GM21825 (cell line): Measurements from ENCODE around the gene AVEN.

ENCODE experiments used
- ATAC-seq: cut with Tn5 transposase; IDR thresholded peaks from one replicate; pipeline ENCODE4 v1.9.1; 2021; ENCODE audit warnings: mild to moderate bottlenecking, moderate library complexity; ENCODE audit not compliant: unreplicated experiment

The AVEN gene

DNA sequence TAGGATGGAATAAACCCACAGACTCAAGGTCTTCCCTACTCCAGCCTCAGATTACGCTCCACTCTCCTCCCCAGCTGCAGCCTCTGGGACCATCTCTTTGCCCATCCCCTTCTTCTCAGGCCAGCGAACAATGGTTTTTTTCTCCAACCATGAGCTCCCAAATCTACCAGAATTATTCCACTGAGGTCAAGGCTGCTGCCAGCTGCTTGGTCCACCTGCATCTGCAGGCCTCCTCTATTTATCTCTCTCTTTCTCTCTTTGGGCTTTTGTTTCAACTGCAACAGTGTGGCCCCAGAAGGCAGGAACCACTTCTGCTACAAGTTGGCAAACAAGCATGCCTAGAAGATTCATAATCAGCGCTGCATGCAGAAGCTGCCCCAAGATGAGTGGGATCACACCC is 51.6 kb downstream of the AVEN start:
- no peak for ATAC-seq

DNA sequence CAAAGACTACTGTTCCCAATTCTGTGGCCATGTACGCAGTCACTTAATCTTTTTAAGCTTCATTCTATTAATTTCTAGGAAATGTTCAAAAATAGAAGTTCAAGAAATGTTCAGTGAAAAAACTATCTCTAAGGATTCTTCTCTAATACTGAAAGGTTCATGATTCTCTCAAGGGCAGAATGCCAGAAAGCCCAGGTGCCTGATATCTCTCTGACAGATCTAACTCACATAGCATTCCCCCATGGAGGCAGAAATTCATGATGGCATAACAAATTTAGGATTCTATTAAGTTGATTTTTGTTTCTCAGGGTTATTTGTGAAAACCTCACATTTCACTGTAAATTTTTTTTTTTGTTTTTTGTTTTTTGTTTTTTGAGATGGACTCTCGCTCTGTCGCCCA is 53.3 kb downstream of the AVEN start:
- ATAC-seq = no peak

DNA sequence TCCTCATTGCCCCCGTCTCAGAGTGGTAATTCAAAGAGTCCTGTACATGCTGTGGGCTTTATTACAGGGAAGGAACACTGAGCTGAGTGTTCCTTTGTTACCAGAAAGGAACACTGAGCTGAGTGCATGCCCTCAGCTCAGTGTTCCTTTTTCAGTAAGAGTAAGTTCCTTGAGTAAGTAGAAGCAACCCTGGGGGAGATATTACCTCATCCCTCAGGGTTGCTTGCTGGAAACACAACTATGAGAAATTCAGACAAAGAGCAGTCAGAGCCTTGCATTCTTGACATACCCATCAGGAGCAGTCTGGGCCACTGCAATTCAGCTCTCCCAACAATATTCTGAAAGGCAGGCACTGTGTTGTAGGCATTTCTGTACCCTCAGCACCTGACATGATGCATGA is 53.7 kb downstream of the AVEN start:
- ATAC-seq = no peak

DNA sequence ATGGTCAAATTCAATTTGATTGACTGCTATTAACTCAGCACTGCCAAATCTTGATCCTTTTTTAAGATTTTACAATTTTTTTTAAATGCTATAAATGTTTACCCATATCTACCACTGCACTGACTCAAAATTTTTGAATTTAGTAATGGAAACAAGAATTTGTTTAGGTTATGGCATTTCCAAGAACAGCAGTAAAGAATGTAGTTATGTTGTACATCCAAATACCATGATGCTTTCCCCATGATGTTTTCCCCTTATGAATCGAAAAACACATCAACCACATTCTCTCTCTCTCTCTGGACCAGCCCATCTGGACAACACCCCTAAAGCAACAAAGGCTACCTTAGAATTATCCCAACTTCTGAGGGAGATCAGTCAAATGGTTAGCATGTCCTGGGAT is 56.5 kb downstream of the AVEN start:
- ATAC-seq = no peak

DNA sequence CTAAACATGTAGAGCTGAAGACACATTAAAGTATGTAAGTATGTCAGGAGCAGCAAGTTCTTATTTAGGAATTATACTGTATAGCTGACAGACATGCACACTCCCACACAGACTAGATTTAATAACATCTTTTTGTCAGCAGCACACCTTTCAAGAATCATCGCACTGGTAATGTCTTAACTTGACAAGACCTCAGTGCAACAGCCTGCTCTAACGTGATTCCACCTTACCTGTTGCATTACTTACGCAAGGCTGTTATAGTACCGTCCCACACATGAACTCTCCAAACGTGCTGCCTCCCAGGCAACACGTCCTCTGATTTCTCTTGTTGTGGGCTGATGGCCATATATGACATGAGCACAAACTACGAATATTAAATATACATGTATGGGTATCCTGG is 58.8 kb downstream of the AVEN start:
- ATAC-seq = no peak

DNA sequence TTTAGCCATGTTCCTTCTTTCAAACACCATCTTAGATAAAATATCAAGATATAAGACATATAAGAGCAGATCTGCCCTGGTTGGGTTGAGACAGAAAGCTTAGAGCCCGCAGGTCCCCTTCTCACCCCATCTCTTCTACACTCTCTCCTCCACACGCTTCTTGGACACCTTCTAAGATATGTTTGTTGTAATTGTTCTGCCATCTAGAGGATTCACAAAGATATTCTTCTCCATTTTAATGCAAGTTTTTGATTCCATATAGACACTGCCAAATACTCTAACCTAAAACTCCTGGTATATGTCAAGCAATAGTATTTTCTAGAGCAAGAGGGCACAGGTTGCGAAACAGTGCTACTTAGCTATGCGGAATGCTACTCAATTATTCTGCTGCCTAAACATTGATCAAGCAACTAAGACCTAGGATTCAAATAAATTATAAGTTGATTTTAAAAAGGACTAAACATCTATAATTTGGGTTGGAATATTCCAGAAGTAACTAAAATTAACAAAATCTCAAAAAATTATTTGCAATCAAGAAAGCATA is 63.9 kb downstream of the AVEN start:
- no peak for ATAC-seq

DNA sequence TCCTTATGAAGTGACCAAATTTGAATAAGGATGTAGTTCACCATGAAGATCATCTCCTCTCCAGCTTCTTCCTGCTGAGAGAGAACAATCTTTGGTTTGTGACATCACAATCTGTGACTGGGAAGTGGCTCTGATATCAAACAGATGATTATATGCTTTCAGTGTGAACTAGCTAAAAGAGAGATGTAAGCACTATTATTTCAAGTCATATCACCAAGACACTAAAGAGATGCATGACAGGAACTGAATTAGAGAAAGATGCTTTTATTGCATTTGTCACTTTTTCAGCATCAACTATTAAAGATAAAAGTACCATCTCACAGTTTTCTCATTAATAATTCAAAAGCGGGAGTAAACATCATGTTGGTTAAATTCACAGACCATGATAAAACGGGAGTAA is 67.2 kb downstream of the AVEN start:
- no peak for ATAC-seq

DNA sequence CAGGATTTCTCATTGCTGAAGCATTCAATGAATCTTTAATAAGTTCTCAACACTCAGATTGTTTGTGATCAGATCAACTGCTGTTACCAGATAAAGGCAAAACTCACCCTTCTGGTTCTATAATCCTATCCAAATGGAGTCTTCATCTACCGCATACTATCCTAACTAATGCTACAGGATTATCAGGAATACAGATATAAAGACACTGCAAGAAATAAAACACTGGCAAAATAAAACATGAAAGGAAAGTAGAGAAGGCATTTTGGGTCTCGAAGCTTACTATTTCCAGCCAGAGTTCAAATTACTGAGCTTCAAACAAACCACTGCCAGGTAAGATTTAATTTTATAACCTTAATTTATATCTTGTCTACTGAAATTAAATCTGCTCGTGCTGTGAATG is 70.2 kb downstream of the AVEN start:
- no peak for ATAC-seq

DNA sequence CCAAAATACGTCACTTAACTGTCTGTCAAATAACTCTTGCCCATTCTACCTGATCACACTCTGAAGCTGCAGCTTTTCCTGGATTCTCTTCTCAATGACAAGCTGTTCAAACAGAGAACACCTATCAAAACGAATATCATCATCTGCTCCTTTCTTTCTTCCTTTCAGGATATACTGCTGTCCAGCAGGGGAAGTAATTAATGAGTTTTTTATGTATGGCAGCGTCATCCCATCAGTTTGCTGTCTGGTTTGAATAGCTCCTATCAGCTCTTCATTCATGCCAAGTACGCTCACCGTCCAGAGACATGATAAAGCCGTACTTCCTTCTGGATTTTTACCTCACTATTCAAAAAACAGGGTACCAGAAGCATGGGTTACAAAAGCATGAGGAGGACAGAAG is 70.8 kb downstream of the AVEN start, which contains the start of gene CHRM5:
Gene CHRM5, plus strand, starts transcription at position 274 of the 400 bp plus-strand sequence. CDS start 94,221 bp downstream, outside the sequence.
- no peak for ATAC-seq

DNA sequence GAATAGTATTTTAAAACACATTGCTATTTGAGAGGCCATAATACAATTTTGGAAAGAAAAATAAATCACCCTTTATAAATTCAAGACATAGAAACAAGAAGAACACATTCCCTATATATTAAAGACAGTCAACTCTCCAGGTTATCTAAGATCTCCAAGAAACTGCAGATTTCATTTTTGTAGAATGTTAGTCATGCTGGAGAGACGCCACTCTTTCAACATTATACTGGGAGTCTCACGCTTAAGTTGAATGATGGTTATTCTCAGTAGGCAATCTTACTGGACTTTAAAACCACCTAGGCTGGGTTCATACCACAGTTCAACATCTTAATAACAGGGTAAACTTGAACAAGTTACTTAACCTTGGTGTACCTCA is 74.4 kb downstream of the AVEN start:
- no peak for ATAC-seq

DNA sequence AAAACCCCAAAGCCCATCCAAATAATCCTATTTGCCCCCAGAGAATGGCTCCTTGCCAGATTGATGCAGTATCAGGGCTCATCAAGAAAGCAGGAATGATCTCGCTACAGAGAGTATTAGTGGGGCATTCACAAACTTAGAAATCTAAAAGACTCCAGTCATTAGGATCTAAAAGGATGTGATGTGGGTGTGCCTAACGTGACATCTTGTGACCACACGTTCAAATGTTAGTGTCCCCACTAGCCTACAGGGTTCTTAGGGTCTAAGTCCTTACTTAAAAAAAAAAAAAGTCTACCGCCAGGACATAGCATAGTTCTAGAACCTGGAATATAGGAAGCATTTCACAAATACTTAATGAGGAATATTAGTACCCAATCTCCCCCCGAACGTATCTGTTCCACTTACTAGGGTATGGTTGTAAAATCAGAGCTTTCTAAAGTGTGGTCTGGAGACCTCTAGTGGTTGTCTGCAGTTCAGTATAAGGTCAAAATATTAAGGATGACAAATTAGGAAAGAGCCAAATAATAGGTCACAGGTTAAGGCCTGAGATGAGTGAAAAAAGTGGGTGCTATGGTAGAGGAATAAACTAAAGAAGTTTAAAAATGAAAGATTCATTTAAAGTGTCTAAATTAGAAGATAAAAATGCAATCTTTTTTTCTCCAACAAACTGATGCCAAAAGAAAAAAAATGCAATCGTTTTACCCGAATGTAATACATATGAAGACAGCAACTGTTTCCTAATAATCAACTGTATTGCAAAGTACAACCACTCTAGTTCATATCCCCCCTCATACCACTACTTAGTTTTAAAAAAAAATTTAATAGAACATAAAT is 75.0 kb downstream of the AVEN start:
- no peak for ATAC-seq

DNA sequence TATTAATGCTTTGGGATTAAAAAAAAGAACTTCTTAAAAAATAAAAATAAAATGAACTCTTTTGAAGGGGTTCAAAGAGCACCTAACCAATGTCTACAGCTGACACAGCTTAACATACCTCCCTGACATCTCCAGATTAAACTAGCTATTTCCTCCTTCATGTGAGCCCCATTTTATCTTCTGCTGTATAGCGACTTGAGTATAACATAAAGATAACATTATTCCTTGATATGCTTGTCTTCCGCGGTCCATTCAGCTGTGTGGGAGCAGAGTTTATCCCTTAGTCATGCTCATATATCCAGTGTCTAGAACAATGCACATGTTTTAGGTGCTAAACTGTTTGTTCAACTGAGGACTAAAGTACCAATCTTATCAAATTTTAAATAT is 78.5 kb downstream of the AVEN start:
- ATAC-seq = no peak

DNA sequence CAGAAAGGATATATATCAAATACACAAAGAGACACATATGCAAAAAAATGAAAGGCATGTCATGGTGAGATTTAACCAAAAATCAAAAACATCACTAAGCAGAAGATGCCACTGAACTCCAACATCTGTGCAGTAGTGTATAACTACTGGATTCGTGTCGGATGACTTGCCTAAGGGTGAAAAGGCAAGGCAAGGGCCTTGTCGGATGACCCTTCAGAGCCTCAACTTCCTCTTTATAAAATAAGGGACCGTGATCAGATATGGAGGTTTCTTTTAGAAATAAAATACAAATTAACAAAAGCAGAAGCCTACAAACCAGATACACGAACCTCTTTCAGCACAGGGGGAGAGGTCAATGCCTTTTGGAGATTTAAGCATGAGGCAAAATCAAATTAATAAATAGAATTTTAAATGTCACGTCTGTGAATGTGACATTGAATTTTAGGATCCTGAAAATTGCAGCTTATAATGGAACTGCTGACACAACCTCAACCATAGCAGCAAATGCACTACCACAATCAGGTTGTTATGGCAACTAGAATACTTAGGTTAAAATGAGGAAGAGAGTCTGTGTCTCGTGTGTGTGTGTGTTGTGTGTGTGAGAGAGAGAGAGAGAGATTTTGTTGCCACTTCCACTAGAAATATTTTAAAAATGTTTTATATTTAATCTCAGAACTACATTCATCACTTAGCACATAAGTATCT is 79.0 kb downstream of the AVEN start:
- no peak for ATAC-seq

DNA sequence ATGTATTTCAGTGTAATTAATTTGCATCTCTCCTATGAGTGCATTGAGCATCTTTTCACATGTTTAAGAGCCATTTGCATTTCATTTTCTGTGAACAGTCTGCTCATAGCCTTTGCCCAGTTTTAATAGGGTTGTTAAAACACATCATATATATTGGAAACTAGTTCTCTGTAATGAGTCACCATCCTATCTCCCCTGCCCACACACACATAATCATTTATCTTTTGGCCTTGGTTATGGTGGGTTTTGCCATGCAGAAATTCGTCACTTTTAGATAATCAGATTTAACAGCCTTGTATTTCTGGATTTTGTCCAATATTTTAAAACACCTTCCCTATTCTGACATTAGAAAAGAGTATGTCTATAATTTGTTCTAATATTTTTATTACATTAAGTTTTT is 82.6 kb downstream of the AVEN start:
- ATAC-seq = no peak

DNA sequence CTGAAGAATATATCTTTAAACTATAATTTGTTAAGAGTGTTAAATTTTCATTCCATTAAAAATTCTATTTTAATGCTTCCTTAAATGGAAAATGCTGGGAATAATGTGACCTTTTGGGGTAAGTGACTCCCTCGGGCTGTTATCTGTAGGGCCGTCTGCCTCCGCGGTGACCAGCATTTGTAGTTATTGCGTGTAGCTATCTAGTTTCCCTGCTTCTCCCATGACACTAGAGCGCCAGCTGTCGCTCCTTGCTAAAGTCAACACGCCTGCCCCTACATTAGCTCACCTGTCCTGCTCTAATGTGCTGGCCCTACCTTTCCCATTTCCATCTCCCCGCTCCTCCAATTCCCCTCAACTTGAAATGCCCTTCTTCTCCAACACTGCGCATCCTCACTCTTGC is 83.1 kb downstream of the AVEN start:
- ATAC-seq = no peak

DNA sequence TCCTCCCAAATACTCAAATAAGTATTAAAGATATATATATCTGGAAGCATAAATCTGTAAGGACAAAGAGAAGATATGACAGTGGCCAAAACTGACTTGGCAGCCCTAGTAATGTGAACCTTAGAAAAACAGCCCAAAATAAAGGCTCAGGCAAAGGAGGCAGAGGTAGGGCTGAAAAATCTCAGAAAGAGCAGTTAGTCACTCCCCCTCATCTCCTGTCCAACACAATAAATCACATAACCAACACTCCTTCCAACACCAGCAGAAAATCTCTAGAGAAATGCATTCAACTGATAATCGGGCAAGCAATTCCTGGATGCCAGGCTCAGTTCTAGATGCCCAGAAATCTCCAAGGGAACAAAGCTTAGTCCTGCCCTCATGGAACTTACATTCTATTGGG is 92.9 kb downstream of the AVEN start:
- ATAC-seq = no peak

DNA sequence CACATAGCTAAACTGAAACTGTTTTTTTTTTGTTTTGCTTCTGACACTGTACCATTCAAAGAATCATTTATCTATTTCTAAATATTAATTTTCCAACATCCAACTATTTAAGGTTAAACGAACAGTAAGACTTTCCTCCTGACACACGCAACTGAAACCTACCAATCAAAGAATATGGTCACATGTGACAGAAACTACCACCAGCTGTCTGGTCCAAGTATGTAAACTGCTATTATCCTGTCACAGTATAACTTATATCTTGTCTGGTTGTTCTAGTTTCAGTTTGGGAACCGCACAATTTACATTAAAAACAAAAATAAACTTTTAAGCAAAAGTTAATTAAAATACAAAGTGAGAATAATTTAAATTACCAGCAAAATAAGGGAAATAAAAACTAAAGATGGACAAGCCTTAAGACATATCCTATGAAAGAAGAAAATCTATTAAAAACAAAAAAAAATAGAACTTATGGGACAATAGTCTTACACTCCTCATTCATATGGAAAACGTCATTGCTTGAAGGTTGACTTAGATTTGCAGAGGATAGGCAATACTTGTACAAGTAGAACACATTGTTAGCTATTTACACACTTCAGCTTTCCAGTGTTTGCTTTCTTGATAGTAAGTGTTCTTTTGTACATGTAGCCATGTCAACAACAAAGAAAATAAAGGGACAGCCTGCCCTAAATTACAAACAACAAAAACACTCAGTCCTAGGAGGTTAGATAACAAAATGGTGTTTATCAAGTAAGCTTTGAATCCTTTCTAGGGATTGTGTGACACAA is 97.5 kb downstream of the AVEN start:
- ATAC-seq = no peak

DNA sequence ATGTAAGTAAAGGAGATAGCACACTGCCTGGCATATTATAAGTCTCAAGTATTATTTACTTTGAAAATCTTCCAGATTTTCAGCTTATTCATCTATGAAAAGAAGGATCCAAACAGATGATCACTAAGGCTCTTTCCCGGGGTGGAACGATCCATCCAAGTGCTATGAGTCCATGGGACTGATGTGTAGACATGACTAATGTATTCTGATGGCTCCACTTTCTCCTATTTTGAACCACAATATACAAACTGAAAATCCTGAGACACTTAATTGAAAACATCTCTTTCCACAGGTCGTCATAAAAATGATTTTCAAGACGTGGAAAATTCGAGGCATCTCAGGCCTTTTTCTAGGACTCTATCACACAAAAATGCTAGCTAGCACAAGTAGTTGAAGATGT is 104.1 kb downstream of the AVEN start:
- ATAC-seq = no peak

DNA sequence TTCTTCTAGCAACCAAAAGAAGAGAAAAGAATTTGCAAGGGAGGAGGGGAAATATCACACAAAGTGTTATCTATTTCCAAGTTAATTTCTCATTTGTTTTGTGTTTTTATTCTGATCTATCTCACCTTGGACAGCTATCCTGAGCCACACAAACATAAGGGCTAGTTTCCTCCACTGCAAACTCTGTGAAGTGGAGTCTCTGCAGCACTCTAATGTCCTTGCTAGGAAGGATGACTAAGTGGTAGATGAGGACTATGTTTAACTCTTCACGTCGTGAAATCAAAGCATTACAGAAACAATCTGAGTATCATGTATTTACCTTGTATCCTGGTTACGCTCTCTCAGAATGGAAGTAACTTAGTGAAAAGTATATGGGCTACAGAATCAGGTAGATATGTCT is 104.6 kb downstream of the AVEN start:
- ATAC-seq = no peak

DNA sequence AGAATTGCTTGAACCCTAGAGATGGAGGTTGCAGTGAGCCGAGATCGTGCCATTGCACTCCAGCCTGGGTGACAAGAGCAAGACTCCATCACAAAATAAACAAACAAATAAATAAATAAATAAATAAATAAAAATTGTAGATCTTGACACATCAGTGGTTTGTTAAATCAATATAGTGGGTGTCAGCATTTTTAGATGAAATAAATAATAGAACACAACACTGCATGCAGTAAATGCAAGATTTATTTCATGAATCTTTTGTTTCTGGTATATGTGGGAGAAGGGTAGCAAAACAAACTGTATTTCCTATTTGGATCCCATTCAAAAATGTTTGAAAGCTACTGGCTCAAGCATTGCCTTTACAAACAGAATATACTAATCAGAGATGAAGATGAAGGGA is 106.3 kb downstream of the AVEN start:
- no peak for ATAC-seq

DNA sequence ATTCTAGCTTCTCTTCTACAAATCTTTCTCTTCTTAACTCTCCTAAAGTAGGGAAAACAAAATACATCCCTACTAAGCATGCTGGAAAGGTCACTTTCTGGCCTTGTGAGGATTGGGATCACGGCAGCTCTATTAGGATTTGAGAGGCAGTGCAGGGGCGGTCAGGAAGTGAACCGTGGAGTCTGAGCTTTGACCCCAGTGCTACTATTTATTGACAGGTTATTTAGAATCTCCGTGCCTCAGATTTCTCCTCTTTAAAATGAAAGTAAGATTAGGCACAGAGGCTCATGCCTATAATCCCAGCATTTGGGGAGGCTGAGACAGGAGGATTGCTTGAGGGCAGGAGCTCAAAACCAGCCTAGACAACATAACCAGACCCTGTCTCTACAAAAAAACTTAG is 112.7 kb downstream of the AVEN start:
- ATAC-seq = no peak
